ENCODE measurements around the gene GPC5.

Gene GPC5

DNA sequence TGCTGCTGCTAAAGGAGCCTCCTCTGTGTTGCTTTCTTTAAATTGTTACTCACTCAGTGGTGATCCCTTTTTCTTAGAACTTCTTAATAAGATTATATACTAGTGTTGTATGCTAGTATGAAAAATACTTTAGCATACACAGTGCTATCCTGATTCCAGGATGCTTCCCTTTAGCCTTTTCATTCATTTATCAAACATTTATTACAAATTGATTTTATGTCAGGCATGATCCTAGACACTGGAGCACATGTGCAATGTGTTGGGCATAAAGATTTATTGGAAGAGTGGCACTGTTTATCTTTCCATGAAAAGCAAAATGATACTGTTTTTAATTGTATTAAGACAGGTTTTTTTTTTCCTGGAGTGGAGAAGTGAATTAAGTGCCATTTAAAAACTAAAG is 249.6 kb downstream of the GPC5 start:
- TF ChIP-seq, protein P1, sequence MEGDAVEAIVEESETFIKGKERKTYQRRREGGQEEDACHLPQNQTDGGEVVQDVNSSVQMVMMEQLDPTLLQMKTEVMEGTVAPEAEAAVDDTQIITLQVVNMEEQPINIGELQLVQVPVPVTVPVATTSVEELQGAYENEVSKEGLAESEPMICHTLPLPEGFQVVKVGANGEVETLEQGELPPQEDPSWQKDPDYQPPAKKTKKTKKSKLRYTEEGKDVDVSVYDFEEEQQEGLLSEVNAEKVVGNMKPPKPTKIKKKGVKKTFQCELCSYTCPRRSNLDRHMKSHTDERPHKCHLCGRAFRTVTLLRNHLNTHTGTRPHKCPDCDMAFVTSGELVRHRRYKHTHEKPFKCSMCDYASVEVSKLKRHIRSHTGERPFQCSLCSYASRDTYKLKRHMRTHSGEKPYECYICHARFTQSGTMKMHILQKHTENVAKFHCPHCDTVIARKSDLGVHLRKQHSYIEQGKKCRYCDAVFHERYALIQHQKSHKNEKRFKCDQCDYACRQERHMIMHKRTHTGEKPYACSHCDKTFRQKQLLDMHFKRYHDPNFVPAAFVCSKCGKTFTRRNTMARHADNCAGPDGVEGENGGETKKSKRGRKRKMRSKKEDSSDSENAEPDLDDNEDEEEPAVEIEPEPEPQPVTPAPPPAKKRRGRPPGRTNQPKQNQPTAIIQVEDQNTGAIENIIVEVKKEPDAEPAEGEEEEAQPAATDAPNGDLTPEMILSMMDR (IDR thresholded peaks at IDR 0.05; ENCODE audit: low read length): no peak
- no peak for TF ChIP-seq EZH2 (IDR thresholded peaks at IDR 0.05; ENCODE audit: borderline replicate concordance, low read length)
- Histone ChIP-seq H3K9ac (ENCODE audit: low read length) (no peak overlapping the region), H2AFZ (ENCODE audit: low read length) (no peak overlapping the region), H3K9me3 (ENCODE audit: low read length) (no peaks in the 10 kb centered on the region), H3K27ac (ENCODE audit: low read depth, low read length, poor library complexity, severe bottlenecking) (no peak overlapping the region), H3K9me2 (ENCODE audit: low read depth, low read length) (no peaks in the 10 kb centered on the region), H4K20me1 (ENCODE audit: insufficient read depth, low read length) (no peaks in the 10 kb centered on the region; the same call in 1 of the 2 replicates), H3K27me3 (ENCODE audit: insufficient read depth, low read length) (no peaks in the 10 kb centered on the region), H3K4me3 (ENCODE audit: low read depth, low read length, poor library complexity, severe bottlenecking) (no peak overlapping the region), H3K36me3 (ENCODE audit: insufficient read depth, low read length) (no peaks in the 10 kb centered on the region), H3F3A (ENCODE audit: insufficient read depth, low read length) (no peaks in the 10 kb centered on the region), H3K4me2 (ENCODE audit: low read length) (no peak overlapping the region), H3K4me1 (ENCODE audit: insufficient read depth, low read length, severe bottlenecking) (no peaks in the 10 kb centered on the region), H3K79me2 (ENCODE audit: insufficient read depth, low read length) (no peaks in the 10 kb centered on the region)

DNA sequence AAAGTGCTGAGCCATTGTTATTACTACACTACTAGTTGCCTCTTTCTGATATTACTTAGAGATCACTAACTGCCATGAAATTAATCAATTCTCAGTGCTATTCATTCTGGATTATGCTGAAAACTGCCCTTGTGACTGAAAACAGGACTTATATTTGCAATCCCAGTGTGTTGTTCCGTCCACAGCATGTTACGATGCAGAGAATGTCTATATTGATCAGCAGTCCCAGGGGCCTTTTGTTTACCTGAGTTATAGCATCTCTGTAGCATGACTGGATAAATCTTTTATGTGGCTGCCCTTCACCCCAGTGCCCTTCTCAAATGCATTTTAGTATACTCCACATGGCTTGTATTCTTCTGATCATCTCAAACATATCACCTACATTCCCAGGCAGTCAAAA is 251.0 kb downstream of the GPC5 start:
- no peaks in the 10 kb centered on the region for H3K36me3 ChIP-seq (ENCODE audit: insufficient read depth, low read length)
- H3K27me3 ChIP-seq (ENCODE audit: insufficient read depth, low read length): no peaks in the 10 kb centered on the region
- TF ChIP-seq EZH2 (IDR thresholded peaks at IDR 0.05; ENCODE audit: borderline replicate concordance, low read length): no peak
- H3K4me3 ChIP-seq (ENCODE audit: low read depth, low read length, poor library complexity, severe bottlenecking): no peak overlapping the region
- H3K4me1 ChIP-seq (ENCODE audit: insufficient read depth, low read length, severe bottlenecking): no peaks in the 10 kb centered on the region
- H3K79me2 ChIP-seq (ENCODE audit: insufficient read depth, low read length): no peaks in the 10 kb centered on the region
- no peak overlapping the region for H2AFZ ChIP-seq (ENCODE audit: low read length)
- no peak overlapping the region for H3K4me2 ChIP-seq (ENCODE audit: low read length)
- no peaks in the 10 kb centered on the region for H3F3A ChIP-seq (ENCODE audit: insufficient read depth, low read length)
- no peaks in the 10 kb centered on the region; the same call in 1 of the 2 replicates for H4K20me1 ChIP-seq (ENCODE audit: insufficient read depth, low read length)
- H3K9me3 ChIP-seq (ENCODE audit: low read length): no peaks in the 10 kb centered on the region
- no peaks in the 10 kb centered on the region for H3K9me2 ChIP-seq (ENCODE audit: low read depth, low read length)
- no peak overlapping the region for H3K27ac ChIP-seq (ENCODE audit: low read depth, low read length, poor library complexity, severe bottlenecking)
- no peak overlapping the region for H3K9ac ChIP-seq (ENCODE audit: low read length)

DNA sequence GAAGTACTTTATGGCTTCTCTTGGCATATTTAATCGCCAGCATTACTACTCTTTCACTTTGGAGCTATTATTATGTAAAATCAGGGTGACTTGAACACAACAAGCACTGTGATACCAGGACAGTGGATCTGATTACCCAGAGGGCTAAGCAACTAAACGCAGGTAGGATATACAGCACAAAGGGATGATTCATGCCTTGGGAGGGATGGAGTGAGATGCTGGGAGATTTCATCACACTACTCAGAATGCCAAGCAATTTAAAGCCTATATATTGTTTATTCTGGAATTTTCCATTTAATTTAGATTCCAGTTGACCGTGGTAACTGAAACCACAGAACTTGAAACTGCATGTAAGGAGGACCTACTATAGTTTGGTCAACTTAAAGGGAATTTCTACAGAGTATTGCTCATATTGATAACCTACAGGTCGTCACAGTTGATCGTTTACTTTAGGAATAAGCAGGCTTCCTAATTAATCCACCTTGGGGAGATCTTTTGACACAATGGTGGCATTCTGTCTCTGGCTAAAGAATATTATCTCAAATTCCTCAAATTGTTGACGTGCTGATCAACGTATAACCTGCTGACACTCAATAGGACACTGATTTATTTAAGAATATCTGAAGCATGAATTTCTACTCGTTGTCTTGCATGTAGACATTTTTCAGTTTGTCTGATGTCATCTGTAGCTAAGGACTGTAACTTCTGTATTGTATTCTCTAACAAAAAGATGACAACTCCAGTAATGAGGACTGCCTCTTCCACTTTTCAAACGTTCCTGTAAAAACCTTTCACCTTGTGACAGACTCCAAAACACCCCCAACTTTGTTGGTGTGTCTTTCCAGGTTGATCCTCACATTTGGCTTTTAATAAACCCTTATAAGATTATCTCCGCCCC is 254.2 kb downstream of the GPC5 start:
- TF ChIP-seq EZH2 (IDR thresholded peaks at IDR 0.05; ENCODE audit: borderline replicate concordance, low read length): no peak
- TF ChIP-seq, protein P1 (IDR thresholded peaks at IDR 0.05; ENCODE audit: low read length): no peak
- Histone ChIP-seq H3F3A (ENCODE audit: insufficient read depth, low read length) (no peaks in the 10 kb centered on the region), H3K27ac (ENCODE audit: low read depth, low read length, poor library complexity, severe bottlenecking) (no peak overlapping the region), H3K27me3 (ENCODE audit: insufficient read depth, low read length) (no peaks in the 10 kb centered on the region), H3K9me3 (ENCODE audit: low read length) (no peaks in the 10 kb centered on the region), H3K9me2 (ENCODE audit: low read depth, low read length) (no peaks in the 10 kb centered on the region), H4K20me1 (ENCODE audit: insufficient read depth, low read length) (no peaks in the 10 kb centered on the region; the same call in 1 of the 2 replicates), H2AFZ (ENCODE audit: low read length) (no peak overlapping the region), H3K36me3 (ENCODE audit: insufficient read depth, low read length) (no peaks in the 10 kb centered on the region), H3K4me2 (ENCODE audit: low read length) (no peak overlapping the region), H3K4me3 (ENCODE audit: low read depth, low read length, poor library complexity, severe bottlenecking) (no peak overlapping the region), H3K79me2 (ENCODE audit: insufficient read depth, low read length) (no peaks in the 10 kb centered on the region), H3K9ac (ENCODE audit: low read length) (no peak overlapping the region), H3K4me1 (ENCODE audit: insufficient read depth, low read length, severe bottlenecking) (no peaks in the 10 kb centered on the region)

Measured in OCI-LY1 (cell line).